HG03039 (cell line): Measurements from ENCODE around the gene FGF6.
"Not testable (repeated sequence)": the region's sequence is repeated elsewhere in the genome, so short reads cannot be mapped to it uniquely, and the experiment has no call there.

Experiments
- ATAC-seq: cut with Tn5 transposase; IDR thresholded peaks from one replicate; pipeline ENCODE4 v1.9.1; 2021; ENCODE audit warnings: mild to moderate bottlenecking, moderate library complexity; ENCODE audit not compliant: unreplicated experiment

FGF6 gene

DNA sequence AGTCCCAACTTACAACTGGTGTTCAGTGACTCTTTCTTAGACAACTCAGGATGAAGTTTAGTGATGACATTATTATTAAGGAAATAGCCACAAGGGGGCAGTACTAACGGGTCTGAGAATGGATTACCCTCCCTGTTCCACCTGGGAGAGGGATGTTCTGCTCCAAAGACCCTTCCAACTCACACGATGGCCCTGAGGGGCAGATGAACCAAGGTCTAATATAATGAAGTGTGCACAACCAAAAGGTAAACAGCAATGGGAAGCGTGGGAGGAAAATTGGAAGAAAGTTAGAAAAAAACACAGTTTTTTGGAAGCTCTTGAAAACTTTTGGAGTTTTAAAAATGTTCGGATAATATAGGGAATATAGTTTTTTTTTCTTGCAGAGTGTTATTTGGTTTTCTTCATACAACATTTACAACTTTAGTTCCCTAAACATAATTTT is 24.0 kb downstream of the FGF6 start:
- ATAC-seq: no peak

DNA sequence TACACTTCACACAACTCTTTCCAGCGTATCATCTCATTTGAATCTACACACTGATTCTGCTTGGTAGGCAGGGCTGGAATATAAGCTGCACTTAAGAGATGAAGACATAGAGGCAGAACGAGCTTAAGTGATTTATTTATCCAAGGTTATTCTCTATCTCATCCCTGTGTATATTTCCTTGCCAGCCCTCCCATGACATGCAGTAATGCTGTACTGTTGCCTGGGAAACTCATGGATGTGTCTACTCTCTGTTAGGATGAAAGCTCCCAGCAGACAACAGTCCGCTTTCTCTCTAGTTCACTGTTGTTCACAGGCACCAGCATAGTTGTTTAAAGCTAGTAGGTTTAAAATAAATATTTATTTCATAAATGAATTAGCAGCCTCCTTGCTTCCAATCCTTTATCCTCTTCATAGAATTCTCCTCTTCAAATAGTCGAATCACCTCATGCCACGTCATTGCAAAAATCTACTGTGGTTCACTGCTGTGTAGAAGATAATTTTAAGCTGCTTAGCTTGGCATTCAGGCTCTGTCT is 25.4 kb downstream of the FGF6 start:
- ATAC-seq: no peak

DNA sequence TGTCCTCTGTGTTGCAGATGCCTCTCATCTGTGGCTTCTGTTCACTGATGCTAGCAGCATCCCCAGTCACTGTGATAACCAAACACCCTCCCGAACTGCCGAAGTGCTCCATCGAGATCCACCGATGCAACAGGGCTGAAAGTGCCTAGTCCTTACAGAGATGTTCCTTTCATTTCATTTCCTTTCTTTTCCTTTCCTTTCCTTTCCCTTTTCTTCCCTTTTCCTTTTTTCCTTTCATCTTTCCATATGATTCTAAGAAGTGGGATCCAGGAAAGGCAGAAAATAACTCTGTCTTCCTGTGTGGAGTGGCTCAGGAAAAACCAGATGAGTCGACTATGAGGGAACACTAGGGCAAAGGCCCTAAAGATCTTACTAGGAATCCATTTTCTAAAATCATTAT is 26.7 kb downstream of the FGF6 start:
- ATAC-seq: no peak

DNA sequence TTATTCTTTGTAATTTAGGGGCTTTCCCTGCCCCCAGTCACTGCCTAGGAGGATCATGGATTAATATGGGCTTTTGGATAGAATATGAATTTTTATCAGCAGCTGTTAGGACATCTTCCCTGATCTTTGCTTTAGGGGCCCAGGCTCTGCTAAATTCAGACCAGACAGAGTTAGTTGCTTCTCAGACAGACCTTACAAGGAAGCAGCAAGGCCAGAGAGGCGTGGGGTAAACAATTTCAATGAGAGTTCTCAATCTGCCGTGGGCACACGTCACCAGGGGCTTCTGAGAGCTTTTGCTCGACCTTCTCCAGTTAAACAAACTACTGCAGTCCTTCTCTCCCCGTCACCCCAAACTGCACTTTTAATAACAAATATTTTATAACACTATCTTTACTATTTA is 27.7 kb downstream of the FGF6 start:
- ATAC-seq: no peak

DNA sequence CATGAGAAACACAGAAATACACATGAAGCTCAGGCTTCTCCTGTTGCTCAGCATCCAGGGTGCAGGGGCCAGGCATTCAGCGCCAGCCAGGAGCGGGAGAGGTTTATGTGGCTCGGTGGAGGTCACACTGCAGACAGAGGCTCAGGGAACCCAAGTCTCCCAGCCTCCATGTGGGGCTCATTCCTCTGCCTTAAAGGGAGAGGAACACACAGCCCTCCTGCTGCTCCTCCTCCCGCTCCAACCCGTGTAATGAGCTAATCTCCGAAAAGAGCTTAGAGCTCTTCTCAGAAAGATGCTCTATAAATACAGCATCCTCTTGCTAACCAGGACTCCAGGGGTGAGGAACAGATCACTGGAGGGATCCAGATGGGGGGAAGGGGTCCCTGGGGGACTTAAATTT is 28.2 kb downstream of the FGF6 start:
- ATAC-seq: no peak

DNA sequence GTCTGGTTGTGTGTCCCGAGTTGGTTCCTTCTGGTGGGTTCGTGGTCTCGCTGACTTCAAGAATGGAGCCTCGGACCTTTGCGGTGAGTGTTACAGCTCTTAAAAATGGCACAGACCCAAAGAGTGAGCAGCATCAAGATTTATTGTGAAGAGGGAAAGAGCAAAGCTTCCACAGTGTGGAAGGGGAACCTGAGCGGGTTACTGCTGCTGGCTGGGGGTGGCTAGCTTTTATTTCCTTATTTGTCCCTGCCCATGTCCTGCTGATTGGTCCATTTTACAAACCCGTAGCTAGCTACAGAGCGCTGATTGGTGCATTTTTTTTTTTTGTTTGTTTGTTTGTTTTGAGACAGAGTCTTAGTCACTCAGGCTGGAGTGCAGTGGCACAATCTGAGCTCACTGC is 29.3 kb downstream of the FGF6 start:
- ATAC-seq: no peak

DNA sequence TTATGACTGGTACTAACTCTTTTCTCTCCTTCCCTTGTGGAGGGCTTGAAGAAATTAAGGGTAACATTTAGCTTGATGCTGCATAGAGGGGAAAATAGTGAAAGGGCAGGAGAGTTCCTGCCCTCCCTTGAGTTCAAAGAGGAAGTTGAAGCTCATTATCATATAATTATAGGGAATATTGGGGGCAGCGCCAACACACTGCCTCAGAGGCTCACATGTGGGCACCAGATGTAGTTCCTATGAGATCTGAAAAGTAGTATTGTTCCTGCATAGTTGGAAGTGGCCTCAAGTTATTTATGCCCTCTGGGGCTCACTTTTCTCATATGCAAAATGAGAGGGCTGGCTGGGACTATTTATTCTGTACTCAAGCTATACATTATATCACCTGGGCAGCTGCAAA is 33.1 kb downstream of the FGF6 start:
- ATAC-seq: no peak

DNA sequence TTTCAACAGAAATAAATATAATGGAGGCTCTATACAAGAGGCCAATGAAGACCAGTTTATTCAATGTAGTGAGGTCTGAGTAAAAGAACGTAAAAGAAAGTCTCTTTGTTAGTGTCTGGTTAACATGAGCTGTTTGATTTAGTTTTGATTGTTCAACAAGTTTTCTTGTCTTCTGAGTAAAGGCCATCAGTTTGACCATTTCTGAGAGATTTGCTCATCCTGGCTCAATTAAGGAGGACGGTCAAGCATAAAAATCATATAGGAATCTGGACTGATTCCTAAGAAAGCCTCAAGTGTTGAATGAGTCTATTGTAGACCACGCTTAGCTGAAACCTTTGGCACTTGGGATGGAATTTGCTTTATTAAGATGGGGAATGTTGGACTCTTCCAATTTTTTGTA is 33.6 kb downstream of the FGF6 start:
- ATAC-seq: no peak

DNA sequence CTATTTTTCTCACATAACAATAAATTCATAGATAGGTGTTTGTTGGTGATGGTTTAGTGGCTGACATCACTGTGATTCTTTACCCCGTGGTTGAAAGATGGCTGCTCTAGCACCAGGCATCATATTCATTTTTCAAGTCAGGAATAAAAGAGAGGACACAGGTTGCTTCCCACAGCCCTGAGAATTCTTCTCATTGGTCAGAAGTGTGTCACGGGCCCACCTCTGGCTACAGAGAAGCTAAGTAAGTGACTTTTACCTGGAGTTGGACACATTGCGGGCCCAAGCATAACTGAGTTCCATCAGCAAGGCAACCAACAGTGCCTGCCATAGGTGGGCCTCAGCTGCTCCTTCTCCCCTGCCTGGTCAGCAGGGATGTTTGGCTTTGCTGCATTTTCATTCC is 38.5 kb downstream of the FGF6 start:
- ATAC-seq: no peak

DNA sequence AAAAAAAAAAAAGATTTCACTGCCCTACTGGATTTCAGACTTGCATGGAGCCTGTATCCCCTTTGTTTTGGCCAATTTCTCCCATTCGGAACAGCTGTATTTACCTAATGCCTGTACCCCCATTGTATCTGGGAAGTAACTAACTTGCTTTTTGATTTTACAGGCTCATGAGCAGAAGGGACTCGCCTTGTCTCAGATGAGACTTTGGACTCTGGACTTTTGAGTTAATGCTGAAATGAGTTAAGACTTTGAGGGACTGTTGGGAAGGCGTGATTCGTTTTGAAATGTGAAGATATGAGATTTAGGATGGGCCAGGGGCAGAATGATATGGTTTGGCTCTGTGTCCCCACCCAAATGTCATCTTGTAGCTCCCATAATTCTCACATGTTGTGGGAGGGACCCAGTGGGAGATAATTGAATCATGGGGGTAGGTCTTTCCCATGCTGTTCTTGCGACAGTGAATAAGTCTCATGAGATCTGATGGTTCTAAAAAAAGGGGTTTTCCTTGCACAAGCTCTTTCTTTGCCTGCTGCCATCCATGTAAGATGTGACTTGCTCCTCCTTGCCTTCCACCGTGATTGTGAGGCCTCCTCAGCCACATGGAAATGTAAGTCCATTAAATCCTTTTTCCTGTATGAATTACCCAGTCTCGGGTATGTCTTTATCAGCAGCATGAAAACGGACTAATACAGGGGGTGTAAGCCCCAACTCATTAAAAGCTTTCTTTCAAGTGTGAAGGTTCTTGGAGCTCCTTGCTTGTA is 40.6 kb downstream of the FGF6 start:
- ATAC-seq: not testable (repeated sequence)

DNA sequence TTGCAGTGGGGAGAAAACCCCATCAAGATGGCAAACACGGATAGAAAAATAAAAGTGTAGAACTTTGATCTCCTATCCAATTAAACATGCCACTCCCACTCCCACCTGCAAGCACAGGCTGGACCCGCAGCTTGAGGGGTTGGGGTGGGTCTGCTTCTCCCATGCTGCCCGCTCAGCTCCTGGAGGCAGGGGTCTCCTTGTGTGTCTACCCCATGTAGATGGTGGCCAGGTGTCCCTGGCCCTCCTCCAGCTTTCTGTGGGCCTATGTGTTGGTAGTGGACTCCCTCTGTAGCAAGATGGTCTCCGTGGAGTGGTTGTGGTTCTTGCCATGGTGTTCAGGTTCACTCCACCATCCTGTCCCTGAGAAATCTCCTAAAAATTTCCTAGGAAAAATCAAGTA is 42.6 kb downstream of the FGF6 start:
- no peak for ATAC-seq

DNA sequence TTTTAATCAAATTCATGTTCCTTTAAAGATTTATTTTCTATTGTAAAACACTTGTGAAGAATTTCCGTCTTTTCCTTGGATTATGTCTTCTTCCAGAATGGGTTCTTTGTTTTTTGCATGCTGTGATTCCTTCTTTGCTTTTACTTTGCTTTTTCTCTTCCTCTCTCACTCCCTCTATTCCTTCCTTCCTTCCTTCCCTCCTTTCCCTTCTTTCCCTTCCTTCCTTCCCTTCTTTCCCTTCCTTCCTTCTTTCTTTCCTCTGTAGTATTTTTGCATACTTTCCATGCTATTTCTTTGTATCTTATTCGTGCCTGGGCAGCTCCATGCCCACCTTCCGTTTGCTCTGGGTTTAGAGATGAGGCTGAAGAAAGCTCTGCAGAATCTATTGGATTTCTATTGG is 44.5 kb downstream of the FGF6 start:
- no peak for ATAC-seq

DNA sequence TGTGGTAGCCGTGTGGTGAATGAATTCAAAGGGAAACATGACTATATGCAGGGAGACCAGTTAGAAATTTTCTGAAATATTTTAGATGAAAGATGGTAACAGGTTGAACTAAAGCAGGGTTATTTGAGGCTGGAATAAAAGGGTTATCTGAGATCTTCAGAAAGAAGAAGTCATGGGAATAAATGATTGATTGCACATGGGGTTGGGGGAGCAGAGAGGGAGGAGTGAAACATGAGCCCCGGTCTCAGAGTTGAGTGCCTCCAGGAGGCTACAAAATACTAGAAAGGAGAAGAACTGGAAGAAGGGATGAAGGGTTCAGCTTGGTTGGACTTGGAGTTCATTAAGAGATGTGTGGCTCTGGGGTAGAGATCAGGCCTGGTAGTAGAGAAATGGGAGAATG is 49.8 kb downstream of the FGF6 start:
- no peak for ATAC-seq

DNA sequence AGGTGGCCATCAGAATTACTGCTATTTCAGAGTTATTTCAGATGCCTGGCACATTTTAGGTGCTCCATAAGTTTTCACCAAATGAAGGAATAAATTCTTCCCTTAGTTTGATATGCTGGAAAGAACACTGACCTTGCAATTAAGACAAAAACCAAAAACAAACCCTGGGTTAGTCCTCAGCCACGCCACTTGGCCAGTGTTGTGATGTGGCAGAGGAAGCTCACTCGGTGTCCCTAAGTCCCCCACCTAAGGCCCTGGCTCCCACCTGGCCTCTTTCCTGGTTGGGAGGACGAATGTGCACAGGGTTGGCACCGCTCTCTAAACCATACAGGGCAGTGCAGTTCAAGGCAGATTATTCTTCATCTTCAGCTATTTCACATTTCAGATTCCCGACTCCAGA is 52.4 kb downstream of the FGF6 start:
- ATAC-seq: no peak

DNA sequence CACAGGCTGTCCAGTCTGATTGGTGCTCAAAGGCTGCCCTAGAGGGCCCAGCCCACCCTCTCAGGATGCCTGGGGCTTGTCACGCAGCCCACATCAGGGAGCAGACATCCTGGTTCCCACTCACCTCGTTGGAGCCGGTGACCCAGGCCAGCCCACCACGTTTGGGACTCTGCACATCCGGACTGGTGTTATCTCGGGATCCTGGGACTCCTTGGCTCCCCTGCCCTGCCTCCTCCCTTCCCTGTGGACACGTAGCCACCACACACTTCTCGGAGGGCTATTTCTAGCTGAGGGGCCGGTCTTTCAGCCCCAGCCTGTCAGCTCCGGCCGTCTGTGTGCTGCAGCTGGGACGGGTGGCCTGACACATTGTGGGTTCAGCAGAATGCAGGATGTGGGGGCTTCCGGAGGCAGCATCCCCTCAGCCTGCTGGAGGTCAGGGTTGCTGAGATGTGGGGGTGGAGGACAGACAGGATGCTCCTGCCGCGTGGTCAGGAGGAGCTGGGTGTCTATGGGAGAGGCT is 53.3 kb downstream of the FGF6 start:
- no peak for ATAC-seq

DNA sequence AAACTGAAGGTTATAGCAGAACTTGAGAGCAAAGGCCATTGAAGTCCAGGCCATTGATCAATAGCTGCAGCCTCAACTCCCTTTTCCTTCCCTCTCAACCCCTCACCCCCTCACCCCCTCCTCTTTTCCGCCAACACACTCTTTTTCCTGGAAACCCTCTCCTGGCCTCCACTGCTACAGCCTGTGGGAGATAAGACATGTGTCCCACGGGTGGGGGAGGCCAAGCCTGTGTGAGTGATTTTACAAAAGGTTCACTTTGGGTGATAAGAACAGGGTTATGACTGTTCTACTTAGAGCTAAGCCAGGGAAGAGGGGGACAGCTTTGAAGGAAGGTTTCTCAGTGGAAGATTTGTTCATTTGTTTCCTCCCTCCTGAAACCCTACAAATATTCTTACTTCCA is 57.0 kb downstream of the FGF6 start:
- no peak for ATAC-seq

DNA sequence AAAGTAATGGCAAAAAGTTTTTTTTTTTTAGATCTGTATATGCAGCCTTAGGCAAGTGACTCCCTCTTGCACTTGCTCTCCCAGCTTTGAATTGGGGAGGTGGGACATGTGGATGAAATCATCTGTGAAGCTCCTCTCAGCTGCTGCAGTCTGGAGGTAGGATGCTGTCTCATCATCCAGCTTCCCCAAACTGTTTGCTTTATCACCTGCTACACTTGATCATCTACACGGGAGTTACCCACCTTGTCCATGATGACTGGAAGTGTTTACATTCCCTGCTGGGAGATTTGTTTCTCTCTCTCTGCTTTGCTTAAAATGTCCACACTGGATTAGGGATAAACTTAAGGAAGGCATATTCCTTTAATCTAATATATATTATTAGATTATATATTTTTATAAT is 57.6 kb downstream of the FGF6 start:
- no peak for ATAC-seq

DNA sequence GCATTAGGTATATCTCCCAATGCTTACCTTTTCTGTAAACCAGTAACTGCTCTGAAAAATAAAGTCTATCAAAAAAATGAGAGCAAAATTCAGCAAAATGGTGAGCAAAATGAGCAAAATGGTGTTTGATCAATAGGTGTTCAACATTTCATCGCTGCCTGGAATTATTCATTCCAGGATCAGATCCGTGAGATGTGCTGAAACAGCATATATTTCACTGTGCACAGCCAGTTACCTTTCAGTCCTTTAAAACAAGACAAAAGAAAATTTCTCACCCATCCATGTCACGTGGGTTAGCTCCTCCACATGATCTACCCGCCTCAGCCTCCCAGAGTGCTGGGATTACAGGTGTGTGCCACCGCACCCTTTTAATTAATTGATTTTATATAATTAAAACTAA is 58.0 kb downstream of the FGF6 start:
- no peak for ATAC-seq

DNA sequence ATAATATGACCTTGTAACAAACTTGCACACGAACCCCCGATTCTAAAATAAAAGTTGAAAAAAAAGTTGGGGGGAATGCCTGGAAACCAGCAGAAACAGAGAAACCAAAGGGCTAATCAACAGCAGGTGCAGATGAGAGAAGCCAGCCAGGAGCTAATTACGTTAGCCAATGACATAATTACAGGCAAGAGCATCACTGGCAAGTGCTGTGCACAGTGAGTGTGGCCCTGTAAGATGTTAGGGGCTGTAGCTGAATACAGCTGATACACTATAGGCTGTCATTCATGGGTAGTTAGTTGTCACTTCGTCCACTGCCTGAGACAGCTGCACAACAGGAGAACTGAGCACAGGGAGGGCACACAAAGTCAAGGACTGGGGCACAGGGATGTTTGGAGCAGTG is 58.8 kb downstream of the FGF6 start:
- no peak for ATAC-seq
